HepG2 (cell line): ENCODE results near the gene FGA. TPM values are rescaled to one million over a fixed set of nuclear protein-coding genes. Genes with fewer than 3 reads are reported as not detected.

ENCODE experiments used
- BATF2 ChIP-seq: sonication (generic); formaldehyde crosslinking; IDR thresholded peaks from 2 replicates; pipeline ENCODE4 v1.8.0; 2022; ENCODE audit warnings: mild to moderate bottlenecking, missing genetic modification reagents, moderate library complexity
- CAMTA2 ChIP-seq: sonication (generic); formaldehyde crosslinking; IDR thresholded peaks from 2 replicates; pipeline ENCODE4 v1.4.0; 2020; ENCODE audit warnings: mild to moderate bottlenecking, missing genetic modification reagents, borderline replicate concordance
- CBX1 ChIP-seq: IDR thresholded peaks from one replicate; pipeline ENCODE4 v1.6.1; 2016; ENCODE audit warnings: antibody characterized with exemption, low read depth
- CEBPB ChIP-seq: IDR thresholded peaks from 2 replicates; pipeline ENCODE4 v1.6.1; 2011; ENCODE audit warnings: low read depth, low read length, improper control_type of control experiment, borderline replicate concordance
- CHCHD3 ChIP-seq: sonication (generic); formaldehyde crosslinking; IDR thresholded peaks from 2 replicates; pipeline ENCODE4 v1.8.0; 2022; ENCODE audit warnings: mild to moderate bottlenecking, missing genetic modification reagents, moderate library complexity
- CHD4 ChIP-seq: fragments of 200-600 bp; sonication (generic); IDR thresholded peaks from 2 replicates; pipeline ENCODE4 v1.7.0; 2017; ENCODE audit warnings: mild to moderate bottlenecking, low read length, borderline replicate concordance
- DDIT3 ChIP-seq: sonication (generic); formaldehyde crosslinking; IDR thresholded peaks from 2 replicates; pipeline ENCODE4 v1.4.0; 2020; ENCODE audit warnings: mild to moderate bottlenecking, missing genetic modification reagents
- FOXA1 ChIP-seq, 2 experiments: fragments of 450-650 bp in 1 of 2; sonication (generic) in 1 of 2; formaldehyde crosslinking in 1 of 2; IDR thresholded peaks; 2 replicates each; pipeline versions ENCODE4 v1.4.0 to v1.6.1; 2016 to 2020; ENCODE audit warnings: missing genetic modification reagents in 1 of 2
- FOXA3 ChIP-seq: IDR thresholded peaks from 2 replicates; pipeline ENCODE4 v1.6.1; 2016; ENCODE audit warnings: missing genetic modification reagents, missing compliant biosample characterization
- FOXO1 ChIP-seq: sonication (generic); formaldehyde crosslinking; IDR thresholded peaks from 2 replicates; pipeline ENCODE4 v1.4.0; 2020; ENCODE audit warnings: missing genetic modification reagents
- HDAC1 ChIP-seq: sonication (generic); formaldehyde crosslinking; IDR thresholded peaks from 2 replicates; pipeline ENCODE4 v1.5.1; 2020; ENCODE audit warnings: mild to moderate bottlenecking, missing genetic modification reagents
- HOXA9 ChIP-seq: sonication (generic); formaldehyde crosslinking; IDR thresholded peaks from 2 replicates; pipeline ENCODE4 v1.8.1; 2022; ENCODE audit warnings: missing genetic modification reagents, mild to moderate bottlenecking, moderate library complexity, borderline replicate concordance
- MED8 ChIP-seq: sonication (generic); formaldehyde crosslinking; IDR thresholded peaks from 2 replicates; pipeline ENCODE4 v1.8.1; 2023; ENCODE audit warnings: mild to moderate bottlenecking, missing genetic modification reagents; ENCODE audit not compliant: insufficient replicate concordance
- POLR2A ChIP-seq, 2 experiments: IDR thresholded peaks; 2 replicates each; pipeline ENCODE4 v1.6.1; 2011; ENCODE audit warnings: low read depth in 2 of 2, low read length in 2 of 2, mild to moderate bottlenecking in 1 of 2, moderate library complexity in 1 of 2; ENCODE audit not compliant: insufficient read depth in 1 of 2
- RARG ChIP-seq: sonication (generic); formaldehyde crosslinking; IDR thresholded peaks from 2 replicates; pipeline ENCODE4 v1.4.0; 2020; ENCODE audit warnings: low read depth, mild to moderate bottlenecking, missing genetic modification reagents
- RBFOX2 ChIP-seq: fragments of 200-400 bp; formaldehyde crosslinking; IDR thresholded peaks from 2 replicates; pipeline ENCODE4 v1.6.1; 2017; ENCODE audit warnings: low read depth, mild to moderate bottlenecking, low read length
- SIN3B ChIP-seq: fragments of 150-350 bp; IDR thresholded peaks from 2 replicates; pipeline ENCODE4 v1.6.1; 2014; ENCODE audit warnings: low read length
- YEATS4 ChIP-seq: sonication (generic); formaldehyde crosslinking; IDR thresholded peaks from 2 replicates; pipeline ENCODE4 v1.4.0; 2020; ENCODE audit warnings: missing genetic modification reagents, borderline replicate concordance
- ZMYM4 ChIP-seq: sonication (generic); formaldehyde crosslinking; IDR thresholded peaks from 2 replicates; pipeline ENCODE4 v1.8.1; 2023; ENCODE audit warnings: mild to moderate bottlenecking, missing genetic modification reagents
- ZNF335 ChIP-seq: sonication (generic); formaldehyde crosslinking; IDR thresholded peaks from 2 replicates; pipeline ENCODE4 v1.4.0; 2020; ENCODE audit warnings: missing genetic modification reagents
- ZNF343 ChIP-seq: sonication (generic); formaldehyde crosslinking; IDR thresholded peaks from 2 replicates; pipeline ENCODE4 v1.4.0; 2020; ENCODE audit warnings: mild to moderate bottlenecking, missing genetic modification reagents
- ZNF441 ChIP-seq: sonication (generic); formaldehyde crosslinking; IDR thresholded peaks from 2 replicates; pipeline ENCODE4 v1.7.0; 2021; ENCODE audit warnings: missing genetic modification reagents, borderline replicate concordance
- ZNF709 ChIP-seq: sonication (generic); formaldehyde crosslinking; IDR thresholded peaks from 2 replicates; pipeline ENCODE4 v1.5.0; 2020; ENCODE audit warnings: mild to moderate bottlenecking, missing genetic modification reagents
- ZNF891 ChIP-seq: sonication (generic); formaldehyde crosslinking; IDR thresholded peaks from 2 replicates; pipeline ENCODE4 v1.5.0; 2020; ENCODE audit warnings: mild to moderate bottlenecking, missing genetic modification reagents
- polyA plus RNA-seq, 8 experiments: library from polyadenylated mRNA; depleted of rRNA in 3 of 8; stranded (reverse) in 7 of 8; unstranded in 1 of 8; fragments of >200 nt; fragmentation: Illumina TruSeq in 4 of 8; extraction: Trizol in 4 of 8; gene quantifications; 2 replicates each; pipeline versions ENCODE4 v1.2.1 to v1.2.3, GENCODE V29; 2011 to 2016; ENCODE audit warnings: low read depth in 4 of 8, missing spikeins in 1 of 8, mixed read lengths in 1 of 8; ENCODE audit not compliant: insufficient read depth in 1 of 8
- total RNA-seq, 5 experiments: library from RNA; depleted of rRNA; stranded (reverse); fragments of >200 nt; fragmentation: Illumina TruSeq; extraction: Trizol; gene quantifications; 2 replicates each; pipeline ENCODE4 v1.2.3, GENCODE V29; 2016; ENCODE audit warnings: low read depth in 1 of 5
- TF ChIP-seq, protein P1 (sequence below): sonication (generic); formaldehyde crosslinking; IDR thresholded peaks from 2 replicates; pipeline ENCODE4 v1.4.0; 2020; ENCODE audit warnings: missing genetic modification reagents, borderline replicate concordance
- TF ChIP-seq, protein P2 (sequence below): sonication (generic); formaldehyde crosslinking; IDR thresholded peaks from 2 replicates; pipeline ENCODE4 v1.4.0; 2020; ENCODE audit warnings: missing genetic modification reagents

The FGA gene
- total and polyA plus RNA-seq, 2 of the 13 experiments (the other 11 are each of a cell fraction or from before 2014, with no cell fraction given): 640 to 1,523 TPM

GRCh38 chr4:154626793-154627484 is 36.4 kb upstream of the FGA start (continued):
- TF ChIP-seq DDIT3 (no peak), FOXO1 (no peak), ZNF343 (CRISPR knock-in tag) (no peak), ZNF709 (peak; percentile 72; the same call in 1 of the 2 replicates), CHD4 (no peak), BATF2 (CRISPR knock-in tag) (no peak), YEATS4 (CRISPR knock-in tag) (no peak), ZNF441 (CRISPR knock-in tag) (no peak), CAMTA2 (CRISPR knock-in tag) (0 out of 2 replicates have a peak, but pooled peaks have one; percentile 32), ZNF335 (CRISPR knock-in tag) (no peak), HDAC1 (peak; percentile 57), RARG (no peak), ZNF891 (CRISPR knock-in tag) (peak; percentile 68; the same call in 1 of the 2 replicates), HOXA9 (CRISPR knock-in tag) (no peak), RBFOX2 (no peak), CHCHD3 (CRISPR knock-in tag) (no peak), FOXA1 (IDR thresholded peaks at IDR 0.05) (no peak), FOXA1 (CRISPR knock-in tag; IDR thresholded peaks at IDR 0.05) (no peak), CBX1 (no peak), MED8 (no peak), CEBPB (no peak), SIN3B (no peak), ZMYM4 (CRISPR knock-in tag) (peak; percentile 48; the same call in 1 of the 2 replicates), FOXA3 (no peak), POLR2A (IDR thresholded peaks at IDR 0.05; ENCODE audit: insufficient read depth in 1 of 2, low read depth in 2 of 2, low read length in 2 of 2) (no peak)
- TF ChIP-seq, protein P1, sequence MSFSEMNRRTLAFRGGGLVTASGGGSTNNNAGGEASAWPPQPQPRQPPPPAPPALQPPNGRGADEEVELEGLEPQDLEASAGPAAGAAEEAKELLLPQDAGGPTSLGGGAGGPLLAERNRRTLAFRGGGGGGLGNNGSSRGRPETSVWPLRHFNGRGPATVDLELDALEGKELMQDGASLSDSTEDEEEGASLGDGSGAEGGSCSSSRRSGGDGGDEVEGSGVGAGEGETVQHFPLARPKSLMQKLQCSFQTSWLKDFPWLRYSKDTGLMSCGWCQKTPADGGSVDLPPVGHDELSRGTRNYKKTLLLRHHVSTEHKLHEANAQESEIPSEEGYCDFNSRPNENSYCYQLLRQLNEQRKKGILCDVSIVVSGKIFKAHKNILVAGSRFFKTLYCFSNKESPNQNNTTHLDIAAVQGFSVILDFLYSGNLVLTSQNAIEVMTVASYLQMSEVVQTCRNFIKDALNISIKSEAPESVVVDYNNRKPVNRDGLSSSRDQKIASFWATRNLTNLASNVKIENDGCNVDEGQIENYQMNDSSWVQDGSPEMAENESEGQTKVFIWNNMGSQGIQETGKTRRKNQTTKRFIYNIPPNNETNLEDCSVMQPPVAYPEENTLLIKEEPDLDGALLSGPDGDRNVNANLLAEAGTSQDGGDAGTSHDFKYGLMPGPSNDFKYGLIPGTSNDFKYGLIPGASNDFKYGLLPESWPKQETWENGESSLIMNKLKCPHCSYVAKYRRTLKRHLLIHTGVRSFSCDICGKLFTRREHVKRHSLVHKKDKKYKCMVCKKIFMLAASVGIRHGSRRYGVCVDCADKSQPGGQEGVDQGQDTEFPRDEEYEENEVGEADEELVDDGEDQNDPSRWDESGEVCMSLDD (CRISPR knock-in tag): no peak
- TF ChIP-seq, protein P2, sequence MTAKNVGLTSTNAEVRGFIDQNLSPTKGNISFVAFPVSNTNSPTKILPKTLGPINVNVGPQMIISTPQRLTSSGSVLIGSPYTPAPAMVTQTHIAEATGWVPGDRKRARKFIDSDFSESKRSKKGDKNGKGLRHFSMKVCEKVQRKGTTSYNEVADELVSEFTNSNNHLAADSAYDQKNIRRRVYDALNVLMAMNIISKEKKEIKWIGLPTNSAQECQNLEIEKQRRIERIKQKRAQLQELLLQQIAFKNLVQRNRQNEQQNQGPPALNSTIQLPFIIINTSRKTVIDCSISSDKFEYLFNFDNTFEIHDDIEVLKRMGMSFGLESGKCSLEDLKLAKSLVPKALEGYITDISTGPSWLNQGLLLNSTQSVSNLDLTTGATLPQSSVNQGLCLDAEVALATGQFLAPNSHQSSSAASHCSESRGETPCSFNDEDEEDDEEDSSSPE (CRISPR knock-in tag): peak; percentile 54; the same call in 1 of the 2 replicates
